Measurements from ENCODE around the gene LIFR. TPM values are rescaled to one million over a fixed set of nuclear protein-coding genes. Genes with fewer than 3 reads are reported as not detected.

The LIFR gene
- total RNA-seq, 1 experiment from 2014 or later: 47.9 TPM

- Histone ChIP-seq H3K27me3 (replicated peaks; ENCODE audit: insufficient read depth, low read depth, low read length, poor library complexity) (no peaks in the 10 kb centered on the region), H3K36me3 (ENCODE audit: insufficient read depth, low read length, poor library complexity, severe bottlenecking) (no peaks in the 10 kb centered on the region), H3K4me3 (ENCODE audit: low read depth, low read length, poor library complexity, severe bottlenecking) (no peak overlapping the region), H3K4me1 (ENCODE audit: insufficient read depth, low read length, poor library complexity, severe bottlenecking) (peaks cover 16% of the 10 kb centered on the region), H3K9me3 (ENCODE audit: low read depth, low read length, poor library complexity, severe bottlenecking) (no peaks in the 10 kb centered on the region), H3K27ac (ENCODE audit: low read depth, low read length, poor library complexity, severe bottlenecking) (no peak overlapping the region)
- no TSS peak for BruUV-seq (replicated peaks)
- ChIA-PET CTCF (no interaction called here), POLR2A (ENCODE audit: low non-redundant PET) (no interaction called here)
- no peak for DNase-seq (ENCODE audit: low spot score)
- TF ChIP-seq EZH2 (IDR thresholded peaks at IDR 0.05; ENCODE audit: borderline replicate concordance, low read depth, low read length, poor library complexity, severe bottlenecking): no peak
- TF ChIP-seq, protein P1, sequence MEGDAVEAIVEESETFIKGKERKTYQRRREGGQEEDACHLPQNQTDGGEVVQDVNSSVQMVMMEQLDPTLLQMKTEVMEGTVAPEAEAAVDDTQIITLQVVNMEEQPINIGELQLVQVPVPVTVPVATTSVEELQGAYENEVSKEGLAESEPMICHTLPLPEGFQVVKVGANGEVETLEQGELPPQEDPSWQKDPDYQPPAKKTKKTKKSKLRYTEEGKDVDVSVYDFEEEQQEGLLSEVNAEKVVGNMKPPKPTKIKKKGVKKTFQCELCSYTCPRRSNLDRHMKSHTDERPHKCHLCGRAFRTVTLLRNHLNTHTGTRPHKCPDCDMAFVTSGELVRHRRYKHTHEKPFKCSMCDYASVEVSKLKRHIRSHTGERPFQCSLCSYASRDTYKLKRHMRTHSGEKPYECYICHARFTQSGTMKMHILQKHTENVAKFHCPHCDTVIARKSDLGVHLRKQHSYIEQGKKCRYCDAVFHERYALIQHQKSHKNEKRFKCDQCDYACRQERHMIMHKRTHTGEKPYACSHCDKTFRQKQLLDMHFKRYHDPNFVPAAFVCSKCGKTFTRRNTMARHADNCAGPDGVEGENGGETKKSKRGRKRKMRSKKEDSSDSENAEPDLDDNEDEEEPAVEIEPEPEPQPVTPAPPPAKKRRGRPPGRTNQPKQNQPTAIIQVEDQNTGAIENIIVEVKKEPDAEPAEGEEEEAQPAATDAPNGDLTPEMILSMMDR (conservative IDR thresholded peaks at IDR 0.05; ENCODE audit: low read depth, low read length): no peak
- intact Hi-C loops (cut with micrococcal nuclease; ENCODE audit: unreplicated experiment): no loop called here
These were observed 9.7 kb downstream of the LIFR start for GRCh38 chr5:38546691-38547146.

DNA sequence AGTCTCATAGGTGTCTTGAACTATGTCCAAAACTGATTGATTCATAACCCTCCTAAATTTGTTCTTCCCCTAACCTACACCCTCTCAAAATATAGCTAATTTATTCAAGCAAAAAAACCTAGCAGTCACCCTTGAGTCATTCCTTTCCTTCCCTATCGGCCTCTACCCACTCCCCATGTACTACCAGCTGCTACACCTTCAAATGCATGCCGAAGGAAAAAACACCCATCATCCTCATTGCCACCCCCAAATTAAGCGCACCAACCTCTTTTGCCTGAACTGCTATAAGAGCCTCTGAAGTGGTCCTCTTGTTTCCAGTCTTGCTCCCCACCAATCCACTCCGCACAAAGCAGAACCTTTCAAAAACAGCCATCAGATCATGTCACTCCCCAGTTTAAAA, 12.6 kb downstream of the LIFR start:
- ChIA-PET CTCF (no interaction called here), POLR2A (ENCODE audit: low non-redundant PET) (interaction anchor here (0.6 kb wide), 1 partner anchor 22 kb away, joined by 3 read pairs; no protein-coding TSS in a partner anchor)
- no peaks in the 10 kb centered on the region for H3K9me3 ChIP-seq (ENCODE audit: low read depth, low read length, poor library complexity, severe bottlenecking)

GRCh38 chr5:38543074-38543473, 13.4 kb downstream of the LIFR start:
- intact Hi-C loops (cut with micrococcal nuclease; ENCODE audit: unreplicated experiment): no loop called here

More for the DNA sequence above, 12.6 kb downstream of the LIFR start:
- intact Hi-C loops (cut with micrococcal nuclease; ENCODE audit: unreplicated experiment): no loop called here
- peaks cover 13% of the 10 kb centered on the region for H3K4me1 ChIP-seq (ENCODE audit: insufficient read depth, low read length, poor library complexity, severe bottlenecking)
- no peak overlapping the region for H3K27ac ChIP-seq (ENCODE audit: low read depth, low read length, poor library complexity, severe bottlenecking)
- TF ChIP-seq, protein P1 (conservative IDR thresholded peaks at IDR 0.05; ENCODE audit: low read depth, low read length): no peak
- TF ChIP-seq EZH2 (IDR thresholded peaks at IDR 0.05; ENCODE audit: borderline replicate concordance, low read depth, low read length, poor library complexity, severe bottlenecking): no peak
- no peaks in the 10 kb centered on the region for H3K36me3 ChIP-seq (ENCODE audit: insufficient read depth, low read length, poor library complexity, severe bottlenecking)
- H3K4me3 ChIP-seq (ENCODE audit: low read depth, low read length, poor library complexity, severe bottlenecking): no peak overlapping the region
- BruUV-seq (replicated peaks): no TSS peak
- H3K27me3 ChIP-seq (replicated peaks; ENCODE audit: insufficient read depth, low read depth, low read length, poor library complexity): no peaks in the 10 kb centered on the region
- no peak for DNase-seq (ENCODE audit: low spot score)

More at GRCh38 chr5:38543074-38543473, 13.4 kb downstream of the LIFR start:
- H3K27ac ChIP-seq (ENCODE audit: low read depth, low read length, poor library complexity, severe bottlenecking): no peak overlapping the region
- no peaks in the 10 kb centered on the region for H3K9me3 ChIP-seq (ENCODE audit: low read depth, low read length, poor library complexity, severe bottlenecking)
- no peaks in the 10 kb centered on the region for H3K36me3 ChIP-seq (ENCODE audit: insufficient read depth, low read length, poor library complexity, severe bottlenecking)
- peaks cover 12% of the 10 kb centered on the region for H3K4me1 ChIP-seq (ENCODE audit: insufficient read depth, low read length, poor library complexity, severe bottlenecking)
- BruUV-seq (replicated peaks): no TSS peak
- POLR2A ChIA-PET (ENCODE audit: low non-redundant PET): interaction anchor here (0.6 kb wide), 1 partner anchor 22 kb away, joined by 3 read pairs; no protein-coding TSS in a partner anchor
- no peak for DNase-seq (ENCODE audit: low spot score)
- CTCF ChIA-PET: no interaction called here
- H3K27me3 ChIP-seq (replicated peaks; ENCODE audit: insufficient read depth, low read depth, low read length, poor library complexity): no peaks in the 10 kb centered on the region
- TF ChIP-seq, protein P1 (conservative IDR thresholded peaks at IDR 0.05; ENCODE audit: low read depth, low read length): no peak
- TF ChIP-seq EZH2 (IDR thresholded peaks at IDR 0.05; ENCODE audit: borderline replicate concordance, low read depth, low read length, poor library complexity, severe bottlenecking): no peak
- no peak overlapping the region for H3K4me3 ChIP-seq (ENCODE audit: low read depth, low read length, poor library complexity, severe bottlenecking)

All from A673 (cell line).